Skeletal muscle tissue (tissue), 4 donors: ENCODE data around the gene DAP. TPM values are rescaled to one million over a fixed set of nuclear protein-coding genes. Genes with fewer than 3 reads are reported as not detected.
"Not testable (repeated sequence)": the region's sequence is repeated elsewhere in the genome, so short reads cannot be mapped to it uniquely, and the experiment has no call there.

ENCODE experiments used
- H3K27ac ChIP-seq: one replicate; pipeline ENCODE4 v1.7.0; 2013; ENCODE audit warnings: mild to moderate bottlenecking, low read depth, low read length, inconsistent platforms
- H3K27me3 ChIP-seq, 3 donors: one replicate each; pipeline ENCODE4 v1.7.0; 2013; ENCODE audit warnings: low read length in 3 of 3; ENCODE audit not compliant: control insufficient read depth in 3 of 3, insufficient read depth in 3 of 3
- H3K36me3 ChIP-seq, 3 donors: one replicate each; pipeline ENCODE4 v1.7.0; 2013; ENCODE audit warnings: low read length in 3 of 3; ENCODE audit not compliant: control insufficient read depth in 3 of 3, insufficient read depth in 3 of 3
- H3K4me1 ChIP-seq, 3 donors: one replicate each; pipeline ENCODE4 v1.7.0; 2013; ENCODE audit warnings: low read length in 3 of 3, mild to moderate bottlenecking in 3 of 3; ENCODE audit not compliant: control insufficient read depth in 3 of 3, insufficient read depth in 3 of 3
- H3K4me3 ChIP-seq, 3 donors: one replicate each; pipeline ENCODE4 v1.7.0; 2013; ENCODE audit warnings: low read length in 3 of 3
- H3K9ac ChIP-seq, 3 donors: one replicate each; pipeline ENCODE4 v1.7.0; 2013; ENCODE audit warnings: low read length in 3 of 3, mild to moderate bottlenecking in 3 of 3, moderate library complexity in 2 of 3, low read depth in 1 of 3
- H3K9me3 ChIP-seq, 3 donors: one replicate each; pipeline ENCODE4 v1.7.0; 2013; ENCODE audit warnings: low read length in 3 of 3; ENCODE audit not compliant: control insufficient read depth in 3 of 3
- total RNA-seq: library from RNA; depleted of rRNA; stranded (reverse); fragments of >200 nt; gene quantifications from one replicate; pipeline ENCODE4 v1.2.3, GENCODE V29; 2014
- donor health status: Osteomylitis.

DAP gene
- total RNA-seq, 1 donor from 2014 or later: 18.3 TPM

- not testable (repeated sequence) for H3K4me3 ChIP-seq, H3K9me3 ChIP-seq, H3K4me1 ChIP-seq, H3K27ac ChIP-seq, H3K36me3 ChIP-seq, H3K9ac ChIP-seq, H3K27me3 ChIP-seq
Observed at GRCh38 chr5:10716825-10717224, 44.2 kb downstream of the DAP start.

GRCh38 chr5:10715605-10716290 lies 45.3 kb downstream of the DAP start:
- H3K9ac ChIP-seq: no peak overlapping the region
- H3K4me1 ChIP-seq: no peaks in the 10 kb centered on the region
- no peaks in the 10 kb centered on the region for H3K9me3 ChIP-seq
- no peaks in the 10 kb centered on the region for H3K36me3 ChIP-seq
- H3K27me3 ChIP-seq: no peaks in the 10 kb centered on the region
- no peak overlapping the region for H3K4me3 ChIP-seq
- H3K27ac ChIP-seq: no peak overlapping the region

- Histone ChIP-seq H3K9ac (no peak overlapping the region), H3K27ac (no peak overlapping the region), H3K36me3 (peaks cover 0 to 2% (median 0%) of the 10 kb centered on the region in 3 donors), H3K27me3 (no peaks in the 10 kb centered on the region), H3K9me3 (no peaks in the 10 kb centered on the region), H3K4me3 (no peak overlapping the region), H3K4me1 (peaks cover 0 to 3% (median 0%) of the 10 kb centered on the region in 3 donors)
Observed at GRCh38 chr5:10712574-10713366, 48.3 kb downstream of the DAP start.

- Histone ChIP-seq H3K4me3 (no peak overlapping the region), H3K27ac (no peak overlapping the region), H3K4me1 (peaks cover 0 to 3% (median 0%) of the 10 kb centered on the region in 3 donors), H3K9ac (no peak overlapping the region), H3K27me3 (no peaks in the 10 kb centered on the region), H3K9me3 (no peaks in the 10 kb centered on the region), H3K36me3 (peaks cover 0 to 2% (median 0%) of the 10 kb centered on the region in 3 donors)
Observed at GRCh38 chr5:10711562-10711961, 49.5 kb downstream of the DAP start.

- peaks cover 0 to 2% (median 0%) of the 10 kb centered on the region in 3 donors for H3K36me3 ChIP-seq
- peaks cover 0 to 3% (median 0%) of the 10 kb centered on the region in 3 donors for H3K4me1 ChIP-seq
- no peaks in the 10 kb centered on the region for H3K9me3 ChIP-seq
- no peak overlapping the region for H3K9ac ChIP-seq
- no peak overlapping the region for H3K4me3 ChIP-seq
- no peaks in the 10 kb centered on the region for H3K27me3 ChIP-seq
- H3K27ac ChIP-seq: no peak overlapping the region
Observed at GRCh38 chr5:10710513-10711128, 50.4 kb downstream of the DAP start.

- H3K27ac ChIP-seq: no peak overlapping the region
- H3K9ac ChIP-seq: no peak overlapping the region
- no peaks in the 10 kb centered on the region for H3K9me3 ChIP-seq
- H3K36me3 ChIP-seq: peaks cover 0 to 2% (median 0%) of the 10 kb centered on the region in 3 donors
- H3K4me1 ChIP-seq: peaks cover 3 to 5% (median 4%) of the 10 kb centered on the region in 3 donors
- H3K4me3 ChIP-seq: no peak overlapping the region
- no peaks in the 10 kb centered on the region for H3K27me3 ChIP-seq
Observed at GRCh38 chr5:10709933-10710332, 51.1 kb downstream of the DAP start.

GRCh38 chr5:10709409-10709808 lies 51.6 kb downstream of the DAP start:
- peaks cover 3 to 8% (median 7%) of the 10 kb centered on the region in 3 donors for H3K4me1 ChIP-seq
- H3K4me3 ChIP-seq: no peak overlapping the region
- H3K36me3 ChIP-seq: peaks cover 0 to 2% (median 0%) of the 10 kb centered on the region in 3 donors
- H3K27me3 ChIP-seq: no peaks in the 10 kb centered on the region
- no peak overlapping the region for H3K27ac ChIP-seq
- H3K9ac ChIP-seq: no peak overlapping the region
- H3K9me3 ChIP-seq: no peaks in the 10 kb centered on the region

- Histone ChIP-seq H3K27ac (no peak overlapping the region), H3K36me3 (peaks cover 0 to 2% (median 0%) of the 10 kb centered on the region in 3 donors), H3K27me3 (no peaks in the 10 kb centered on the region), H3K4me3 (no peak overlapping the region), H3K9me3 (no peaks in the 10 kb centered on the region), H3K4me1 (peaks cover 8 to 12% (median 9%) of the 10 kb centered on the region in 3 donors), H3K9ac (no peak overlapping the region)
Observed at GRCh38 chr5:10708189-10708944, 52.7 kb downstream of the DAP start.

GRCh38 chr5:10707198-10708142 lies 53.6 kb downstream of the DAP start:
- no peak overlapping the region for H3K9ac ChIP-seq
- no peaks in the 10 kb centered on the region for H3K27me3 ChIP-seq
- no peak overlapping the region for H3K4me3 ChIP-seq
- no peak overlapping the region for H3K27ac ChIP-seq
- H3K36me3 ChIP-seq: peaks cover 0 to 2% (median 0%) of the 10 kb centered on the region in 3 donors
- no peaks in the 10 kb centered on the region for H3K9me3 ChIP-seq
- peaks cover 8 to 16% (median 15%) of the 10 kb centered on the region in 3 donors for H3K4me1 ChIP-seq
